Endothelial cell of umbilical vein (primary cell): ENCODE data around the gene XRCC4. TPM values are rescaled to one million over a fixed set of nuclear protein-coding genes. Genes with fewer than 3 reads are reported as not detected.

Source experiments
- BruUV-seq: library from RNA; stranded (reverse); fragments of 400-500 nt; replicated peaks from 2 replicates; lab custom pipeline; 2021; lab: Mats Ljungman, UMichigan
- CTCF ChIA-PET: fragments of 300-600, 350-600 bp; sonication (Branson Sonifier 250); formaldehyde crosslinking; loops from one replicate; lab custom pipeline; 2021; ENCODE audit warnings: antibody characterized with exemption, inconsistent platforms; lab: Charles Lee
- POLR2A ChIA-PET: fragments of 300-600, 350-600 bp; sonication (Branson Sonifier 250); formaldehyde crosslinking; loops from one replicate; lab custom pipeline; 2021; ENCODE audit warnings: antibody characterized with exemption, inconsistent platforms; lab: Charles Lee
- DNase-seq: peaks from one replicate; pipeline ENCODE4 v3.0.0-alpha.2; 2011; ENCODE audit warnings: low read depth, low spot score
- FAIRE-seq: peaks from 2 replicates; lab custom pipeline; 2011; peaks lifted over from hg19 to GRCh38; lab: Jason Lieb, UNC
- H2AFZ ChIP-seq: 2 replicates; pipeline ENCODE4 v1.6.0; 2012; ENCODE audit warnings: low read depth, low read length, control low read depth, inconsistent platforms
- H3K27ac ChIP-seq: 2 replicates; pipeline ENCODE4 v1.5.1; 2011; ENCODE audit warnings: low read depth, mild to moderate bottlenecking, control low read depth, low read length, moderate library complexity; ENCODE audit not compliant: insufficient read depth
- H3K27me3 ChIP-seq, 2 experiments: 2 replicates each; pipeline versions ENCODE4 v1.6.0 to v1.6.1; 2011; ENCODE audit warnings: low read length in 2 of 2, mixed read lengths in 1 of 2; ENCODE audit not compliant: control insufficient read depth in 2 of 2, insufficient read depth in 2 of 2
- H3K36me3 ChIP-seq, 2 experiments: 2 replicates in 1 of 2; 3 replicates in 1 of 2; pipeline ENCODE4 v1.5.1; 2011; ENCODE audit warnings: low read length in 2 of 2, mild to moderate bottlenecking in 1 of 2, moderate library complexity in 1 of 2; ENCODE audit not compliant: control insufficient read depth in 2 of 2, insufficient read depth in 2 of 2; ENCODE audit errors: extremely low read depth in 1 of 2
- H3K4me1 ChIP-seq: 3 replicates; pipeline ENCODE4 v1.5.1; 2011; ENCODE audit warnings: mild to moderate bottlenecking, low read length; ENCODE audit not compliant: control insufficient read depth, insufficient read depth; ENCODE audit errors: extremely low read depth
- H3K4me2 ChIP-seq: 2 replicates; pipeline ENCODE4 v1.6.1; 2011; ENCODE audit warnings: low read length, control low read depth, mixed read lengths; ENCODE audit not compliant: insufficient read depth
- H3K4me3 ChIP-seq, 3 experiments: fragments of 200-600 bp in 1 of 3; sonication (generic), shearing (Covaris generic) in 1 of 3; replicated peaks in 1 of 3; 2 replicates each; pipeline ENCODE4 v1.5.1; 2011 to 2016; ENCODE audit warnings: control low read depth in 3 of 3, low read length in 3 of 3, mild to moderate bottlenecking in 2 of 3, inconsistent platforms in 1 of 3, low read depth in 1 of 3, moderate library complexity in 1 of 3; ENCODE audit not compliant: insufficient read depth in 1 of 3
- H3K79me2 ChIP-seq: 2 replicates; pipeline ENCODE4 v1.6.0; 2012; ENCODE audit warnings: low read length, inconsistent platforms; ENCODE audit not compliant: control insufficient read depth, insufficient read depth
- H3K9ac ChIP-seq: replicated peaks from 2 replicates; pipeline ENCODE3; 2011; ENCODE audit warnings: low read length, control low read depth; ENCODE audit not compliant: insufficient read depth; ENCODE audit errors: extremely low read depth
- H3K9me1 ChIP-seq: replicated peaks from 3 replicates; pipeline ENCODE4 v1.6.0; 2011; ENCODE audit warnings: mild to moderate bottlenecking, low read length; ENCODE audit not compliant: control insufficient read depth, insufficient read depth; ENCODE audit errors: extremely low read depth
- H3K9me3 ChIP-seq: replicated peaks from 2 replicates; pipeline ENCODE4 v1.5.1; 2012; ENCODE audit warnings: low read length, inconsistent platforms; ENCODE audit not compliant: control insufficient read depth, insufficient read depth
- H4K20me1 ChIP-seq: replicated peaks from 2 replicates; pipeline ENCODE3; 2011; ENCODE audit warnings: mild to moderate bottlenecking, low read length; ENCODE audit not compliant: control insufficient read depth, insufficient read depth; ENCODE audit errors: extremely low read depth
- CTCF ChIP-seq, 2 donors: IDR thresholded peaks; 1 replicate in 1 of 2; 2 replicates in 1 of 2; pipeline ENCODE4 v1.5.1; 2011; ENCODE audit warnings: low read length in 2 of 2, mild to moderate bottlenecking in 2 of 2, moderate library complexity in 2 of 2, control low read depth in 1 of 2, inconsistent platforms in 1 of 2, low read depth in 1 of 2; ENCODE audit not compliant: insufficient read depth in 1 of 2; ENCODE audit errors: extremely low read depth in 1 of 2
- EZH2 ChIP-seq: IDR thresholded peaks from 2 replicates; pipeline ENCODE4 v1.6.1; 2012; ENCODE audit warnings: borderline replicate concordance, low read depth, mild to moderate bottlenecking, moderate library complexity, low read length, inconsistent platforms; ENCODE audit not compliant: severe bottlenecking
- FOS ChIP-seq: IDR thresholded peaks from 2 replicates; pipeline ENCODE4 v1.6.1; 2011; ENCODE audit warnings: mild to moderate bottlenecking, low read length, moderate library complexity, borderline replicate concordance; ENCODE audit not compliant: insufficient read depth
- GATA2 ChIP-seq: IDR thresholded peaks from 2 replicates; pipeline ENCODE4 v1.7.0; 2011; ENCODE audit warnings: low read depth, mild to moderate bottlenecking, moderate library complexity, mixed read lengths, low read length; ENCODE audit not compliant: insufficient read length, insufficient read depth
- JUN ChIP-seq: IDR thresholded peaks from 2 replicates; pipeline ENCODE4 v1.6.1; 2011; ENCODE audit warnings: borderline replicate concordance, low read depth; ENCODE audit not compliant: insufficient read length, insufficient read depth
- MAX ChIP-seq: IDR thresholded peaks from 2 replicates; pipeline ENCODE4 v1.6.1; 2011; ENCODE audit not compliant: insufficient read depth, insufficient read length
- MYC ChIP-seq: IDR thresholded peaks from one replicate; pipeline ENCODE4 v1.6.1; 2011; ENCODE audit warnings: mild to moderate bottlenecking, low read depth, low read length
- POLR2A ChIP-seq: IDR thresholded peaks from 2 replicates; pipeline ENCODE4 v1.6.1; 2012; ENCODE audit warnings: low read depth, mild to moderate bottlenecking, control low read depth, low read length
- POLR2AphosphoS5 ChIP-seq: IDR thresholded peaks from 2 replicates; pipeline ENCODE4 v1.6.1; 2012; ENCODE audit warnings: low read depth, mild to moderate bottlenecking, control low read depth, low read length, moderate library complexity; ENCODE audit not compliant: insufficient read depth
- dilution Hi-C: fragments of 300-500 bp; cut with MboI; formaldehyde crosslinking; loops from one replicate; pipeline ENCODE4 v1.15.0; 2019; ENCODE audit warnings: low sequenced_read_pairs; ENCODE audit not compliant: extremely low pct_ligation_motif_present
- intact Hi-C: fragments of 100-400 bp; cut with micrococcal nuclease; formaldehyde crosslinking; loops from one replicate; pipeline ENCODE4 v1.10.0; 2022
- polyA plus RNA-seq, 4 experiments: library from polyadenylated mRNA; depleted of rRNA in 3 of 4; stranded (reverse) in 3 of 4; unstranded in 1 of 4; fragments of >200 nt; gene quantifications; 2 replicates each; pipeline versions ENCODE4 v1.2.1 to v1.2.3, GENCODE V29; 2011 to 2012; ENCODE audit warnings: missing spikeins in 1 of 4
- total RNA-seq: library from RNA; stranded (reverse); gene quantifications from 2 replicates; pipeline ENCODE4 v1.2.3, GENCODE V29; 2021

The XRCC4 gene
- total and polyA plus RNA-seq, 2 donors (not counting 3 experiments of a cell fraction or from before 2014, with no cell fraction given): 1.3 to 7.7 TPM

- Histone ChIP-seq H3K9me1 (no peaks in the 10 kb centered on the region), H3K4me3 (no peak overlapping the region), H3K27ac (no peak overlapping the region), H3K9ac (no peak overlapping the region), H3K36me3 (no peaks in the 10 kb centered on the region), H3K27me3 (no peaks in the 10 kb centered on the region), H3K4me1 (peaks cover 6% of the 10 kb centered on the region), H3K79me2 (no peaks in the 10 kb centered on the region), H2AFZ (no peak overlapping the region), H3K9me3 (no peaks in the 10 kb centered on the region), H3K4me2 (no peak overlapping the region), H4K20me1 (no peaks in the 10 kb centered on the region)
- TF ChIP-seq MYC (no peak), FOS (peak; percentile 39)
- intact Hi-C loops: no loop called here
- FAIRE-seq (no peak), DNase-seq (peak; percentile 12)
- CTCF ChIA-PET: interaction anchor here (1.3 kb wide), 1 partner anchor 14 kb away, joined by 3 read pairs; no protein-coding TSS in a partner anchor
- BruUV-seq: no TSS peak
- POLR2A ChIA-PET: no interaction called here
- dilution Hi-C loops: no loop called here
Observed at GRCh38 chr5:83281658-83282057, 204.3 kb downstream of the XRCC4 start.

GRCh38 chr5:83283761-83284160 is 206.4 kb downstream of the XRCC4 start:
- intact Hi-C loops: no loop called here
- Histone ChIP-seq H3K9ac (no peak overlapping the region), H3K4me3 (no peak overlapping the region), H3K9me1 (no peaks in the 10 kb centered on the region), H3K36me3 (no peaks in the 10 kb centered on the region), H2AFZ (no peak overlapping the region), H3K4me2 (no peak overlapping the region), H3K4me1 (peaks cover 6% of the 10 kb centered on the region), H3K27me3 (no peaks in the 10 kb centered on the region), H3K9me3 (no peaks in the 10 kb centered on the region), H3K79me2 (no peaks in the 10 kb centered on the region), H4K20me1 (no peaks in the 10 kb centered on the region), H3K27ac (no peak overlapping the region)
- POLR2A ChIA-PET: no interaction called here
- TF ChIP-seq FOS (no peak), MAX (no peak), CTCF (IDR thresholded peaks at IDR 0.05; ENCODE audit: extremely low read depth in 1 of 2, insufficient read depth in 1 of 2, low read depth in 1 of 2, low read length in 2 of 2) (no peak), EZH2 (no peak), POLR2A (no peak), JUN (no peak), GATA2 (no peak), MYC (no peak), POLR2AphosphoS5 (no peak)
- DNase-seq (no peak), FAIRE-seq (no peak)
- dilution Hi-C loops: no loop called here
- CTCF ChIA-PET: no interaction called here
- BruUV-seq: no TSS peak
